Measurements from ENCODE around the gene CYP2C19.

CYP2C19 gene

DNA sequence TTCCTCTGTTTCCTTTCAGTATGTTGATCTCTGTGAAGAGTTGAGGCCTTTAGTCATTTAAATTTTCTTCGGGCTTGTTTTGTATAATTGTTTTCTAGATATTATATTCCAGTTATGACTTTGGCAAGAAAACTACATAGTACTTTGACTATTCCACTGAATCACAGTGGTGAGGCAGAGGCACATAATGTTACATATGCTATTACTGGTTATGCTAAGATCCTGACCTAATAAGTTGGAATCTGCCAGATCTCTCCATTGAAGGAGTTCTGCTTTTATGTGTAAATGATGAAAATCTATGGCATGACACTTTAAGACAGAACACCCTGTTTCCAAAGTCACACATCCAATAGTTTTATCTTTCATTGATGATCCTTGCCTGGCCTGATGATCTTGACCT is 83.7 kb downstream of the CYP2C19 start:
- DNase-seq (no peak), ATAC-seq (ENCODE audit: insufficient read depth, low read depth) (no peak)
- H3K4me1 ChIP-seq (ENCODE audit: insufficient read depth, low read length): no peaks in the 10 kb centered on the region
- no peak overlapping the region for H3K9ac ChIP-seq (ENCODE audit: low read depth, low read length)
- TF ChIP-seq EZH2 (IDR thresholded peaks at IDR 0.05; ENCODE audit: borderline replicate concordance, low read depth, low read length, severe bottlenecking) (no peak), CTCF (IDR thresholded peaks at IDR 0.05; ENCODE audit: borderline replicate concordance, extremely low read depth, low read length, poor library complexity, severe bottlenecking) (no peak)
- H3K27ac ChIP-seq (ENCODE audit: low read length): no peak overlapping the region
- H3K4me2 ChIP-seq (ENCODE audit: insufficient read depth, low read length): no peak overlapping the region
- H3K79me2 ChIP-seq (ENCODE audit: insufficient read depth, low read length): no peaks in the 10 kb centered on the region
- no peak overlapping the region for H3K4me3 ChIP-seq (ENCODE audit: low read depth in 1 of 2, low read length in 2 of 2)
- no peaks in the 10 kb centered on the region for H3K9me3 ChIP-seq (ENCODE audit: insufficient read depth, low read length, severe bottlenecking)
- H4K20me1 ChIP-seq (ENCODE audit: insufficient read depth, low read length): no peaks in the 10 kb centered on the region
- H2AFZ ChIP-seq (ENCODE audit: low read depth, low read length): no peak overlapping the region
- no peaks in the 10 kb centered on the region for H3K36me3 ChIP-seq (ENCODE audit: insufficient read depth, low read length)
- H3K27me3 ChIP-seq (ENCODE audit: insufficient read depth, low read length, poor library complexity): no peaks in the 10 kb centered on the region

- Histone ChIP-seq H3K27me3 (ENCODE audit: insufficient read depth, low read length, poor library complexity) (no peaks in the 10 kb centered on the region), H3K36me3 (ENCODE audit: insufficient read depth, low read length) (no peaks in the 10 kb centered on the region), H3K4me1 (ENCODE audit: insufficient read depth, low read length) (no peaks in the 10 kb centered on the region), H4K20me1 (ENCODE audit: insufficient read depth, low read length) (no peaks in the 10 kb centered on the region), H3K9me3 (ENCODE audit: insufficient read depth, low read length, severe bottlenecking) (no peaks in the 10 kb centered on the region), H3K9ac (ENCODE audit: low read depth, low read length) (no peak overlapping the region), H2AFZ (ENCODE audit: low read depth, low read length) (no peak overlapping the region), H3K79me2 (ENCODE audit: insufficient read depth, low read length) (no peaks in the 10 kb centered on the region), H3K4me3 (ENCODE audit: low read depth in 1 of 2, low read length in 2 of 2) (no peak overlapping the region), H3K27ac (ENCODE audit: low read length) (no peak overlapping the region), H3K4me2 (ENCODE audit: insufficient read depth, low read length) (no peak overlapping the region)
- DNase-seq: no peak
- no peak for TF ChIP-seq EZH2 (IDR thresholded peaks at IDR 0.05; ENCODE audit: borderline replicate concordance, low read depth, low read length, severe bottlenecking)
- TF ChIP-seq CTCF (IDR thresholded peaks at IDR 0.05; ENCODE audit: borderline replicate concordance, extremely low read depth, low read length, poor library complexity, severe bottlenecking): no peak
- ATAC-seq (ENCODE audit: insufficient read depth, low read depth): peak; percentile 69
Measured at GRCh38 chr10:94850766-94851165, 88.3 kb downstream of the CYP2C19 start.

GRCh38 chr10:94851263-94851662 is 88.8 kb downstream of the CYP2C19 start:
- TF ChIP-seq CTCF (IDR thresholded peaks at IDR 0.05; ENCODE audit: borderline replicate concordance, extremely low read depth, low read length, poor library complexity, severe bottlenecking) (no peak), EZH2 (IDR thresholded peaks at IDR 0.05; ENCODE audit: borderline replicate concordance, low read depth, low read length, severe bottlenecking) (no peak)
- H3K27me3 ChIP-seq (ENCODE audit: insufficient read depth, low read length, poor library complexity): no peaks in the 10 kb centered on the region
- H2AFZ ChIP-seq (ENCODE audit: low read depth, low read length): no peak overlapping the region
- H3K79me2 ChIP-seq (ENCODE audit: insufficient read depth, low read length): no peaks in the 10 kb centered on the region
- H3K27ac ChIP-seq (ENCODE audit: low read length): no peak overlapping the region
- H3K9me3 ChIP-seq (ENCODE audit: insufficient read depth, low read length, severe bottlenecking): no peaks in the 10 kb centered on the region
- DNase-seq: no peak
- no peaks in the 10 kb centered on the region for H3K4me1 ChIP-seq (ENCODE audit: insufficient read depth, low read length)
- H4K20me1 ChIP-seq (ENCODE audit: insufficient read depth, low read length): no peaks in the 10 kb centered on the region
- H3K9ac ChIP-seq (ENCODE audit: low read depth, low read length): no peak overlapping the region
- ATAC-seq (ENCODE audit: insufficient read depth, low read depth): no peak
- no peaks in the 10 kb centered on the region for H3K36me3 ChIP-seq (ENCODE audit: insufficient read depth, low read length)
- H3K4me2 ChIP-seq (ENCODE audit: insufficient read depth, low read length): no peak overlapping the region
- H3K4me3 ChIP-seq (ENCODE audit: low read depth in 1 of 2, low read length in 2 of 2): no peak overlapping the region

- TF ChIP-seq EZH2 (IDR thresholded peaks at IDR 0.05; ENCODE audit: borderline replicate concordance, low read depth, low read length, severe bottlenecking): no peak
- TF ChIP-seq CTCF (IDR thresholded peaks at IDR 0.05; ENCODE audit: borderline replicate concordance, extremely low read depth, low read length, poor library complexity, severe bottlenecking): no peak
- DNase-seq (no peak), ATAC-seq (ENCODE audit: insufficient read depth, low read depth) (no peak)
Measured at GRCh38 chr10:94852438-94852837, 90.0 kb downstream of the CYP2C19 start.

More at GRCh38 chr10:94852438-94852837, 90.0 kb downstream of the CYP2C19 start:
- H3K4me3 ChIP-seq (ENCODE audit: low read depth in 1 of 2, low read length in 2 of 2): no peak overlapping the region
- no peak overlapping the region for H3K9ac ChIP-seq (ENCODE audit: low read depth, low read length)
- H3K4me1 ChIP-seq (ENCODE audit: insufficient read depth, low read length): no peaks in the 10 kb centered on the region
- H3K27ac ChIP-seq (ENCODE audit: low read length): no peak overlapping the region
- H3K4me2 ChIP-seq (ENCODE audit: insufficient read depth, low read length): no peak overlapping the region
- no peak overlapping the region for H2AFZ ChIP-seq (ENCODE audit: low read depth, low read length)
- H3K36me3 ChIP-seq (ENCODE audit: insufficient read depth, low read length): no peaks in the 10 kb centered on the region
- no peaks in the 10 kb centered on the region for H3K27me3 ChIP-seq (ENCODE audit: insufficient read depth, low read length, poor library complexity)
- H3K9me3 ChIP-seq (ENCODE audit: insufficient read depth, low read length, severe bottlenecking): no peaks in the 10 kb centered on the region
- no peaks in the 10 kb centered on the region for H3K79me2 ChIP-seq (ENCODE audit: insufficient read depth, low read length)
- H4K20me1 ChIP-seq (ENCODE audit: insufficient read depth, low read length): no peaks in the 10 kb centered on the region

Measured in DND-41 (cell line).